ENCODE data around the gene DHCR7. TPM values are rescaled to one million over a fixed set of nuclear protein-coding genes. Genes with fewer than 3 reads are reported as not detected.

Gene DHCR7
- total RNA-seq, 1 experiment from 2014 or later, result 286 TPM

GRCh38 chr11:71476031-71476430 lies 27.8 kb upstream of the DHCR7 start:
- Histone ChIP-seq H3K9me3 (ENCODE audit: low read depth, low read length, poor library complexity, severe bottlenecking) (no peaks in the 10 kb centered on the region), H3K27me3 (replicated peaks; ENCODE audit: insufficient read depth, low read depth, low read length, poor library complexity) (no peaks in the 10 kb centered on the region), H3K4me3 (ENCODE audit: low read depth, low read length, poor library complexity, severe bottlenecking) (no peak overlapping the region), H3K36me3 (ENCODE audit: insufficient read depth, low read length, poor library complexity, severe bottlenecking) (peaks cover 3% of the 10 kb centered on the region), H3K4me1 (ENCODE audit: insufficient read depth, low read length, poor library complexity, severe bottlenecking) (no peaks in the 10 kb centered on the region), H3K27ac (ENCODE audit: low read depth, low read length, poor library complexity, severe bottlenecking) (no peak overlapping the region)
- intact Hi-C loops (cut with micrococcal nuclease; ENCODE audit: unreplicated experiment), result no loop called here
- ChIA-PET CTCF (no interaction called here), POLR2A (ENCODE audit: low non-redundant PET) (no interaction called here)
- no peak for DNase-seq (ENCODE audit: low spot score)
- no TSS peak for BruUV-seq (replicated peaks)
- no peak for TF ChIP-seq EZH2 (IDR thresholded peaks at IDR 0.05; ENCODE audit: borderline replicate concordance, low read depth, low read length, poor library complexity, severe bottlenecking)
- TF ChIP-seq, protein P1, sequence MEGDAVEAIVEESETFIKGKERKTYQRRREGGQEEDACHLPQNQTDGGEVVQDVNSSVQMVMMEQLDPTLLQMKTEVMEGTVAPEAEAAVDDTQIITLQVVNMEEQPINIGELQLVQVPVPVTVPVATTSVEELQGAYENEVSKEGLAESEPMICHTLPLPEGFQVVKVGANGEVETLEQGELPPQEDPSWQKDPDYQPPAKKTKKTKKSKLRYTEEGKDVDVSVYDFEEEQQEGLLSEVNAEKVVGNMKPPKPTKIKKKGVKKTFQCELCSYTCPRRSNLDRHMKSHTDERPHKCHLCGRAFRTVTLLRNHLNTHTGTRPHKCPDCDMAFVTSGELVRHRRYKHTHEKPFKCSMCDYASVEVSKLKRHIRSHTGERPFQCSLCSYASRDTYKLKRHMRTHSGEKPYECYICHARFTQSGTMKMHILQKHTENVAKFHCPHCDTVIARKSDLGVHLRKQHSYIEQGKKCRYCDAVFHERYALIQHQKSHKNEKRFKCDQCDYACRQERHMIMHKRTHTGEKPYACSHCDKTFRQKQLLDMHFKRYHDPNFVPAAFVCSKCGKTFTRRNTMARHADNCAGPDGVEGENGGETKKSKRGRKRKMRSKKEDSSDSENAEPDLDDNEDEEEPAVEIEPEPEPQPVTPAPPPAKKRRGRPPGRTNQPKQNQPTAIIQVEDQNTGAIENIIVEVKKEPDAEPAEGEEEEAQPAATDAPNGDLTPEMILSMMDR (conservative IDR thresholded peaks at IDR 0.05; ENCODE audit: low read depth, low read length), result no peak

DNA sequence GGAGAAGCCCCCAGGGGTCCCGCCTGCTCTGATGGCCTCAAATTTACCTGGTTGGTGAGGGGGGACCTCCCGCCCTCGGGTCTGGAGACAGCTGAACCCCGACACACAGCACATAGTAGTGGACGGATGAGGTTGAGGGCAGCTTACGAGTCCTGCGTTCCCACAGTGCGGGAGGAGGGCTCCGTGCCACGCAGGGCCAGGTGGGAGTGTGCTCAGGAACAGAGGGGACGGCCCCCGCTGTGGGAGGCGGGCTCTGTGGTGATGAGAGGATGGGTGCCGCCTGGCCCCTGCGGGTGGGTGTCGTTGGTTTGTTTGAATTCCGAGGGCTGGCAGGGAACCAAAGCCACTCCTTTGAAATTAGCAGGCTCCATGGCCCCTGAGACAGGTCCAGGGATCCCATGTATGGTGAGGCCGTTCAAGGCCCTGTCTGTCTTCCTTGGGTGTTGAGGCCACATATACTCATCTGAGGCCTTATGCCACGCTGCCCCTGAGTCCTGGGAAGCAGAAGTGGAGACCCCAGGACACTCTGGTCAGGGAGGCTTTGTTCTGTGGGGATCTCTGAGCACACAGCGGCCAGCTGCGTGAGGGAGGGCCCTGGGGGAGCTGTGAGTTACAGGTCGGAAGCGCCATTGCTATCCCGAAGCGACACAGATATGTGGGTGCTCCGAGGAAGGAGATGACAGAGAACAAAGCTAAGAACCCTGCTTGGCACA lies 26.7 kb upstream of the DHCR7 start:
- no TSS peak for BruUV-seq (replicated peaks)
- intact Hi-C loops (cut with micrococcal nuclease; ENCODE audit: unreplicated experiment), result no loop called here
- H3K36me3 ChIP-seq (ENCODE audit: insufficient read depth, low read length, poor library complexity, severe bottlenecking), result peaks cover 3% of the 10 kb centered on the region
- DNase-seq (ENCODE audit: low spot score), result no peak
- POLR2A ChIA-PET (ENCODE audit: low non-redundant PET), result no interaction called here
- CTCF ChIA-PET, result no interaction called here
- no peak overlapping the region for H3K4me3 ChIP-seq (ENCODE audit: low read depth, low read length, poor library complexity, severe bottlenecking)
- H3K27me3 ChIP-seq (replicated peaks; ENCODE audit: insufficient read depth, low read depth, low read length, poor library complexity), result no peaks in the 10 kb centered on the region
- no peak overlapping the region for H3K27ac ChIP-seq (ENCODE audit: low read depth, low read length, poor library complexity, severe bottlenecking)
- no peaks in the 10 kb centered on the region for H3K9me3 ChIP-seq (ENCODE audit: low read depth, low read length, poor library complexity, severe bottlenecking)
- no peaks in the 10 kb centered on the region for H3K4me1 ChIP-seq (ENCODE audit: insufficient read depth, low read length, poor library complexity, severe bottlenecking)
- no peak for TF ChIP-seq EZH2 (IDR thresholded peaks at IDR 0.05; ENCODE audit: borderline replicate concordance, low read depth, low read length, poor library complexity, severe bottlenecking)
- TF ChIP-seq, protein P1 (conservative IDR thresholded peaks at IDR 0.05; ENCODE audit: low read depth, low read length), result no peak

DNA sequence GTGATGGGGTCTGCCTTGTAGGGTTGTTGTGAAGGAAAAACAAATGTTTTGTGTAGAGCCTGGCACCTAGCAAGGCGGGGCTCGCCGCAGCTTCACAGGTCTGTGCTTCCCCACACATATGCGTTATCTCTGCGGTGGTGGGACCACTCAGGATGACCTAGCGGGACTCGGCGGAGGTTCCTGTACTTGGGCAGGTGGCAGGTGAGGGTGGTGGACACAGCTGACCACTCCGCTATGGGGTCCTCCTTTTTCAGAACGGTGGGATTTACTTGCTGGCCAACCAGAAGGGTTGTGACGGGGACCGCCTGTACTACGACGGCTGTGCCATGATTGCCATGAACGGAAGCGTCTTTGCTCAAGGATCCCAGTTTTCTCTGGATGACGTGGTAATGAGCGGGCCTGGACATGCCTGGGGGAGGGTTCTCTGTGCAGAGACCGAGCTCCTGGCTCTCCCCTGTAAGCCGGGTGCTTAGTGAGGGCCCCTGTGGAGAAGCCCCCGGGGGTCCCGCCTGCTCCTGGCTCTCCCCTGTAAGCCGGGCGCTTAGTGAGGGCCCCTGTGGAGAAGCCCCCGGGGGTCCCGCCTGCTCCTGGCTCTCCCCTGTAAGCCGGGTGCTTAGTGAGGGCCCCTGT lies 26.1 kb upstream of the DHCR7 start:
- Histone ChIP-seq H3K4me1 (ENCODE audit: insufficient read depth, low read length, poor library complexity, severe bottlenecking) (no peaks in the 10 kb centered on the region), H3K27ac (ENCODE audit: low read depth, low read length, poor library complexity, severe bottlenecking) (no peak overlapping the region), H3K36me3 (ENCODE audit: insufficient read depth, low read length, poor library complexity, severe bottlenecking) (peaks cover 3% of the 10 kb centered on the region), H3K9me3 (ENCODE audit: low read depth, low read length, poor library complexity, severe bottlenecking) (no peaks in the 10 kb centered on the region), H3K27me3 (replicated peaks; ENCODE audit: insufficient read depth, low read depth, low read length, poor library complexity) (no peaks in the 10 kb centered on the region), H3K4me3 (ENCODE audit: low read depth, low read length, poor library complexity, severe bottlenecking) (no peak overlapping the region)
- no peak for TF ChIP-seq EZH2 (IDR thresholded peaks at IDR 0.05; ENCODE audit: borderline replicate concordance, low read depth, low read length, poor library complexity, severe bottlenecking)
- TF ChIP-seq, protein P1 (conservative IDR thresholded peaks at IDR 0.05; ENCODE audit: low read depth, low read length), result no peak
- intact Hi-C loops (cut with micrococcal nuclease; ENCODE audit: unreplicated experiment), result no loop called here
- CTCF ChIA-PET, result no interaction called here
- DNase-seq (ENCODE audit: low spot score), result no peak
- no TSS peak for BruUV-seq (replicated peaks)
- POLR2A ChIA-PET (ENCODE audit: low non-redundant PET), result no interaction called here
